ENCODE results near the gene GABRB1. TPM values are rescaled to one million over a fixed set of nuclear protein-coding genes. Genes with fewer than 3 reads are reported as not detected.
"Not testable (repeated sequence)": the region's sequence is repeated elsewhere in the genome, so short reads cannot be mapped to it uniquely, and the experiment has no call there.

The GABRB1 gene
- total and polyA plus RNA-seq, 5 donors from 2014 or later, result not detected

GRCh38 chr4:47275595-47275994 is 244.2 kb downstream of the GABRB1 start:
- no peak overlapping the region for H3K4me3 Mint-ChIP-seq
- no peak overlapping the region for H3K27ac Mint-ChIP-seq
- DNase-seq (no peak), ATAC-seq (ENCODE audit: low read depth in 2 of 2) (no peak)
- no peaks in the 10 kb centered on the region for H3K4me1 Mint-ChIP-seq
- H3K27me3 ChIP-seq (ENCODE audit: control insufficient read depth, insufficient read depth, low read length), result no peaks in the 10 kb centered on the region
- H3K9me3 ChIP-seq (ENCODE audit: control insufficient read depth in 2 of 2, low read length in 2 of 2), result no peaks in the 10 kb centered on the region
- no peaks in the 10 kb centered on the region for H3K36me3 Mint-ChIP-seq
- H3K4me1 ChIP-seq (ENCODE audit: control insufficient read depth, insufficient read depth, low read length, poor library complexity, severe bottlenecking), result no peaks in the 10 kb centered on the region
- H3K9me3 Mint-ChIP-seq, result peaks cover 0 to 4% (median 0%) of the 10 kb centered on the region in 7 donors
- H3K27me3 Mint-ChIP-seq, result no peaks in the 10 kb centered on the region
- H3K27ac ChIP-seq (ENCODE audit: insufficient read depth, low read length, poor library complexity, severe bottlenecking), result no peak overlapping the region
- no peak overlapping the region for H3K4me3 ChIP-seq (ENCODE audit: low read depth, low read length)
- H3K36me3 ChIP-seq (ENCODE audit: control insufficient read depth, insufficient read depth, low read length), result no peaks in the 10 kb centered on the region

- Mint-ChIP-seq H3K27me3 (peaks cover 4% of the 10 kb centered on the region), H3K4me3 (no peak overlapping the region), H3K36me3 (no peaks in the 10 kb centered on the region), H3K27ac (no peak overlapping the region), H3K9me3 (peaks cover 0 to 6% (median 0%) of the 10 kb centered on the region in 7 donors), H3K4me1 (no peaks in the 10 kb centered on the region)
- no peaks in the 10 kb centered on the region for H3K36me3 ChIP-seq (ENCODE audit: control insufficient read depth, insufficient read depth, low read length)
- ATAC-seq (ENCODE audit: low read depth in 2 of 2), result no peak
- H3K9me3 ChIP-seq (ENCODE audit: control insufficient read depth in 2 of 2, low read length in 2 of 2), result no peaks in the 10 kb centered on the region
- no peaks in the 10 kb centered on the region for H3K27me3 ChIP-seq (ENCODE audit: control insufficient read depth, insufficient read depth, low read length)
- no peak overlapping the region for H3K4me3 ChIP-seq (ENCODE audit: low read depth, low read length)
- no peaks in the 10 kb centered on the region for H3K4me1 ChIP-seq (ENCODE audit: control insufficient read depth, insufficient read depth, low read length, poor library complexity, severe bottlenecking)
- no peak overlapping the region for H3K27ac ChIP-seq (ENCODE audit: insufficient read depth, low read length, poor library complexity, severe bottlenecking)
- DNase-seq, result no peak
Measured at GRCh38 chr4:47278631-47279030, 247.3 kb downstream of the GABRB1 start.

- Mint-ChIP-seq H3K27me3 (no peaks in the 10 kb centered on the region), H3K36me3 (no peaks in the 10 kb centered on the region), H3K4me3 (no peak overlapping the region), H3K27ac (no peak overlapping the region), H3K4me1 (no peaks in the 10 kb centered on the region), H3K9me3 (peaks cover 0 to 5% (median 0%) of the 10 kb centered on the region in 7 donors)
- Histone ChIP-seq H3K27me3 (ENCODE audit: control insufficient read depth, insufficient read depth, low read length) (no peaks in the 10 kb centered on the region), H3K36me3 (ENCODE audit: control insufficient read depth, insufficient read depth, low read length) (no peaks in the 10 kb centered on the region), H3K4me1 (ENCODE audit: control insufficient read depth, insufficient read depth, low read length, poor library complexity, severe bottlenecking) (no peaks in the 10 kb centered on the region), H3K9me3 (ENCODE audit: control insufficient read depth in 2 of 2, low read length in 2 of 2) (no peaks in the 10 kb centered on the region), H3K4me3 (ENCODE audit: low read depth, low read length) (no peak overlapping the region), H3K27ac (ENCODE audit: insufficient read depth, low read length, poor library complexity, severe bottlenecking) (no peak overlapping the region)
- DNase-seq, result no peak
- ATAC-seq (ENCODE audit: low read depth in 2 of 2), result no peak
Measured at GRCh38 chr4:47287735-47288134, 256.4 kb downstream of the GABRB1 start.

GRCh38 chr4:47289805-47290204 is 258.4 kb downstream of the GABRB1 start:
- H3K27me3 Mint-ChIP-seq, result no peaks in the 10 kb centered on the region
- H3K4me3 Mint-ChIP-seq, result no peak overlapping the region
- no peak for ATAC-seq (ENCODE audit: low read depth in 2 of 2)
- DNase-seq, result no peak
- no peak overlapping the region for H3K4me3 ChIP-seq (ENCODE audit: low read depth, low read length)
- no peaks in the 10 kb centered on the region for H3K4me1 Mint-ChIP-seq
- no peaks in the 10 kb centered on the region for H3K36me3 ChIP-seq (ENCODE audit: control insufficient read depth, insufficient read depth, low read length)
- no peaks in the 10 kb centered on the region for H3K27me3 ChIP-seq (ENCODE audit: control insufficient read depth, insufficient read depth, low read length)
- no peaks in the 10 kb centered on the region for H3K9me3 ChIP-seq (ENCODE audit: control insufficient read depth in 2 of 2, low read length in 2 of 2)
- H3K9me3 Mint-ChIP-seq, result peaks cover 0 to 3% (median 0%) of the 10 kb centered on the region in 7 donors
- H3K36me3 Mint-ChIP-seq, result no peaks in the 10 kb centered on the region
- H3K27ac ChIP-seq (ENCODE audit: insufficient read depth, low read length, poor library complexity, severe bottlenecking), result no peak overlapping the region
- no peaks in the 10 kb centered on the region for H3K4me1 ChIP-seq (ENCODE audit: control insufficient read depth, insufficient read depth, low read length, poor library complexity, severe bottlenecking)
- no peak overlapping the region for H3K27ac Mint-ChIP-seq

- not testable (repeated sequence) for H3K4me1 ChIP-seq (ENCODE audit: control insufficient read depth, insufficient read depth, low read length, poor library complexity, severe bottlenecking); H3K4me1 Mint-ChIP-seq; H3K9me3 ChIP-seq (ENCODE audit: control insufficient read depth in 2 of 2, low read length in 2 of 2); H3K27ac Mint-ChIP-seq; DNase-seq; H3K27ac ChIP-seq (ENCODE audit: insufficient read depth, low read length, poor library complexity, severe bottlenecking); H3K36me3 Mint-ChIP-seq; H3K4me3 Mint-ChIP-seq; H3K4me3 ChIP-seq (ENCODE audit: low read depth, low read length); H3K27me3 Mint-ChIP-seq; H3K27me3 ChIP-seq (ENCODE audit: control insufficient read depth, insufficient read depth, low read length); ATAC-seq (ENCODE audit: low read depth in 2 of 2); H3K9me3 Mint-ChIP-seq; H3K36me3 ChIP-seq (ENCODE audit: control insufficient read depth, insufficient read depth, low read length)
Measured at GRCh38 chr4:47290873-47291272, 259.5 kb downstream of the GABRB1 start.

- no peak overlapping the region for H3K4me3 Mint-ChIP-seq
- no peaks in the 10 kb centered on the region for H3K36me3 Mint-ChIP-seq
- DNase-seq (no peak), ATAC-seq (ENCODE audit: low read depth in 2 of 2) (no peak)
- no peaks in the 10 kb centered on the region for H3K9me3 ChIP-seq (ENCODE audit: control insufficient read depth in 2 of 2, low read length in 2 of 2)
- no peaks in the 10 kb centered on the region for H3K4me1 Mint-ChIP-seq
- no peak overlapping the region for H3K27ac Mint-ChIP-seq
- no peaks in the 10 kb centered on the region for H3K27me3 Mint-ChIP-seq
- H3K4me3 ChIP-seq (ENCODE audit: low read depth, low read length), result no peak overlapping the region
- H3K9me3 Mint-ChIP-seq, result no peaks in the 10 kb centered on the region
- no peaks in the 10 kb centered on the region for H3K4me1 ChIP-seq (ENCODE audit: control insufficient read depth, insufficient read depth, low read length, poor library complexity, severe bottlenecking)
- no peaks in the 10 kb centered on the region for H3K27me3 ChIP-seq (ENCODE audit: control insufficient read depth, insufficient read depth, low read length)
- H3K27ac ChIP-seq (ENCODE audit: insufficient read depth, low read length, poor library complexity, severe bottlenecking), result no peak overlapping the region
- no peaks in the 10 kb centered on the region for H3K36me3 ChIP-seq (ENCODE audit: control insufficient read depth, insufficient read depth, low read length)
Measured at GRCh38 chr4:47309165-47309564, 277.8 kb downstream of the GABRB1 start.

- Histone ChIP-seq H3K36me3 (ENCODE audit: control insufficient read depth, insufficient read depth, low read length) (no peaks in the 10 kb centered on the region), H3K27ac (ENCODE audit: insufficient read depth, low read length, poor library complexity, severe bottlenecking) (no peak overlapping the region), H3K4me3 (ENCODE audit: low read depth, low read length) (no peak overlapping the region), H3K4me1 (ENCODE audit: control insufficient read depth, insufficient read depth, low read length, poor library complexity, severe bottlenecking) (no peaks in the 10 kb centered on the region), H3K9me3 (ENCODE audit: control insufficient read depth in 2 of 2, low read length in 2 of 2) (no peaks in the 10 kb centered on the region), H3K27me3 (ENCODE audit: control insufficient read depth, insufficient read depth, low read length) (no peaks in the 10 kb centered on the region)
- H3K9me3 Mint-ChIP-seq, result no peaks in the 10 kb centered on the region
- H3K4me1 Mint-ChIP-seq, result no peaks in the 10 kb centered on the region
- no peaks in the 10 kb centered on the region for H3K36me3 Mint-ChIP-seq
- ATAC-seq (ENCODE audit: low read depth in 2 of 2) (no peak), DNase-seq (no peak)
- no peaks in the 10 kb centered on the region for H3K27me3 Mint-ChIP-seq
- no peak overlapping the region for H3K4me3 Mint-ChIP-seq
- no peak overlapping the region for H3K27ac Mint-ChIP-seq
Measured at GRCh38 chr4:47312170-47312569, 280.8 kb downstream of the GABRB1 start.

- Histone ChIP-seq H3K36me3 (ENCODE audit: control insufficient read depth, insufficient read depth, low read length) (no peaks in the 10 kb centered on the region), H3K27me3 (ENCODE audit: control insufficient read depth, insufficient read depth, low read length) (no peaks in the 10 kb centered on the region), H3K27ac (ENCODE audit: insufficient read depth, low read length, poor library complexity, severe bottlenecking) (no peak overlapping the region), H3K4me1 (ENCODE audit: control insufficient read depth, insufficient read depth, low read length, poor library complexity, severe bottlenecking) (no peaks in the 10 kb centered on the region), H3K9me3 (ENCODE audit: control insufficient read depth in 2 of 2, low read length in 2 of 2) (no peaks in the 10 kb centered on the region), H3K4me3 (ENCODE audit: low read depth, low read length) (no peak overlapping the region)
- H3K36me3 Mint-ChIP-seq, result no peaks in the 10 kb centered on the region
- no peaks in the 10 kb centered on the region for H3K4me1 Mint-ChIP-seq
- DNase-seq, result no peak
- H3K9me3 Mint-ChIP-seq, result peaks cover 0 to 2% (median 0%) of the 10 kb centered on the region in 7 donors
- H3K27me3 Mint-ChIP-seq, result no peaks in the 10 kb centered on the region
- H3K27ac Mint-ChIP-seq, result no peak overlapping the region
- no peak for ATAC-seq (ENCODE audit: low read depth in 2 of 2)
- H3K4me3 Mint-ChIP-seq, result no peak overlapping the region
Measured at GRCh38 chr4:47313384-47313783, 282.0 kb downstream of the GABRB1 start.
